NCI-H2196 treated with DMSO at 0.1 percent for 48 hours (cell line): ENCODE data around the gene MAD1L1.
"Not testable (repeated sequence)": the region's sequence is repeated elsewhere in the genome, so short reads cannot be mapped to it uniquely, and the experiment has no call there.

Source experiments
- DNase-seq: peaks from one replicate; lab custom pipeline; 2025; ENCODE audit not compliant: unreplicated experiment; lab: John Stamatoyannopoulos, UW

The MAD1L1 gene

GRCh38 chr7:1873070-1873405 lies 359.7 kb downstream of the MAD1L1 start:
- DNase-seq, result no peak

- no peak for DNase-seq
These were observed 360.3 kb downstream of the MAD1L1 start for GRCh38 chr7:1872191-1873069.

GRCh38 chr7:1869452-1870130 lies 363.2 kb downstream of the MAD1L1 start:
- DNase-seq, result no peak

GRCh38 chr7:1868516-1869165 lies 364.1 kb downstream of the MAD1L1 start:
- no peak for DNase-seq

- no peak for DNase-seq
These were observed 365.1 kb downstream of the MAD1L1 start for GRCh38 chr7:1867370-1868260.

- no peak for DNase-seq
These were observed 366.1 kb downstream of the MAD1L1 start for GRCh38 chr7:1866601-1867000.

GRCh38 chr7:1865571-1866255 lies 367.0 kb downstream of the MAD1L1 start:
- no peak for DNase-seq

- DNase-seq, result no peak
These were observed 367.7 kb downstream of the MAD1L1 start for GRCh38 chr7:1865000-1865555.

GRCh38 chr7:1864161-1864940 lies 368.4 kb downstream of the MAD1L1 start:
- DNase-seq, result no peak

- DNase-seq, result no peak
These were observed 369.4 kb downstream of the MAD1L1 start for GRCh38 chr7:1863091-1863900.

GRCh38 chr7:1862560-1862959 lies 370.2 kb downstream of the MAD1L1 start:
- no peak for DNase-seq

- no peak for DNase-seq
These were observed 370.8 kb downstream of the MAD1L1 start for GRCh38 chr7:1861799-1862458.

- DNase-seq, result not testable (repeated sequence)
These were observed 371.6 kb downstream of the MAD1L1 start for GRCh38 chr7:1860881-1861798.

GRCh38 chr7:1859266-1860035 lies 373.3 kb downstream of the MAD1L1 start:
- DNase-seq, result no peak

GRCh38 chr7:1858435-1859265 lies 374.1 kb downstream of the MAD1L1 start:
- no peak for DNase-seq
